Motor neuron (in vitro differentiated cells): Measurements from ENCODE around the gene TBX10. TPM values are rescaled to one million over a fixed set of nuclear protein-coding genes. Genes with fewer than 3 reads are reported as not detected.
"Not testable (repeated sequence)": the region's sequence is repeated elsewhere in the genome, so short reads cannot be mapped to it uniquely, and the experiment has no call there.

Source experiments
- ATAC-seq, 8 experiments: fragments of 200-7000 bp; cut with Tn5 transposase; replicated peaks in 6 of 8; 2 replicates each; pipeline ENCODE4 v1.8.0; 2021; ENCODE audit warnings: mild to moderate bottlenecking in 8 of 8, moderate library complexity in 8 of 8
- H3K27ac ChIP-seq, 2 donors: fragments of 250-450 bp; sonication (Bioruptor Pico); 2 replicates each; pipeline ENCODE4 v1.9.0; 2021; ENCODE audit warnings: antibody characterized with exemption in 2 of 2, mild to moderate bottlenecking in 2 of 2, moderate library complexity in 1 of 2
- H3K4me1 ChIP-seq, 2 donors: fragments of 250-450 bp; sonication (Bioruptor Pico); replicated peaks in 1 of 2; 2 replicates each; pipeline ENCODE4 v1.6.1; 2021; ENCODE audit warnings: antibody characterized with exemption in 2 of 2, mild to moderate bottlenecking in 2 of 2, moderate library complexity in 1 of 2
- H3K4me3 ChIP-seq, 5 donors: fragments of 250-450 bp; sonication (Bioruptor Pico); 2 replicates each; pipeline ENCODE4 v1.9.0; 2021; ENCODE audit warnings: antibody characterized with exemption in 5 of 5, mild to moderate bottlenecking in 5 of 5, moderate library complexity in 4 of 5
- WGBS, 10 experiments: fragments of 450-650 bp; shearing (Covaris generic); methylation state at CpG; one replicate each; pipeline ENCODE4 v1.0.0; 2022; 5-methylcytosine and 5-hydroxymethylcytosine counted together
- in situ Hi-C, 9 experiments: fragments of 400-800 bp; cut with MboI; loops; one replicate each; pipeline ENCODE4 v1.15.0; 2021; ENCODE audit warnings: low sequenced_read_pairs in 9 of 9, low pct_unique_long_range_greater_than_20kb in 2 of 9; ENCODE audit not compliant: unreplicated experiment in 9 of 9
- total RNA-seq, 8 experiments: library from RNA; unstranded; fragments of 300-600 nt; gene quantifications; 2 replicates each; pipeline versions ENCODE4 v1.2.3 to v1.2.4, GENCODE V29; 2022

TBX10 gene
- total RNA-seq, 8 experiments from 2014 or later = 0.22 to 0.71 (median 0.37) TPM; not detected in 3

DNA sequence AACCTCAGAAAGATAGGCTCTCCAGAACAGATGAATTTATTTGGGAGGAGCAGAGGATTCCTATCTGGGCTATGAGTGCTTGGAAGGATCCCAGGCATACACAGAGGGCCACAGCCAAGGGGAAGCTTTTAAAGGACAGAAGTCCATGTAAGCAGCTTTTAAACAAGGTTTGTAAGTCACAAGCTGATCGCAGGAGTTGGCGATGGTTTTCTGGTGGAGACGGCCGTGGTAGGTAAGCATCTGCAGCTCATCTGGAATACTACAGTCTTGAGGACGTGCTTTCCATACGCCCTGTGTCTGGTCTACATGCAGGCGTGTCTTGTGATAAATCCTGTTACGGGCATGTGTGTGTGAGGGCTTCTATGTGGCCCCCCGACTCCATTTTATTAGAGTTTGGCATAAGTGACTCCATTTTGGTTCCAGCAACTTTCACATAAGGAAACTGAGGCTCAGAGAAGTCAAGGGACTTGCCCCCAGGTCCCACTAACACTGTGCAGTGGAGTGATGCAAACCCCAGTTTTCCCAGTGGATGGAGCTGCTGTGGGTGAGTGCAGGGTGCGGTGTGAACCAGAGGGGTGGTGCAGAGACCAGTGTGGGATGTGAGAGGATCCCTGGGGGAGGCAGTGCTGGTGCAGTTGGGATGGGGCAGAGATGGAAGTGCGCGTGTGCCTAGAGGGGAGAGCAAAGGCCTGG lies 22.7 kb upstream of the TBX10 start:
- Histone ChIP-seq H3K4me3 (no peak overlapping the region), H3K27ac (no peak overlapping the region), H3K4me1 (peaks cover 0 to 5% of the 10 kb centered on the region in 2 donors)
- no peak for ATAC-seq
- in situ Hi-C loops = no loop called here
- WGBS, 10 experiments = 17 to 91% (median 83%) methylated on average over 1 to 6 of the region's 12 CpGs; no CpG with 5 or more reads in 3 of the 10 experiments

DNA sequence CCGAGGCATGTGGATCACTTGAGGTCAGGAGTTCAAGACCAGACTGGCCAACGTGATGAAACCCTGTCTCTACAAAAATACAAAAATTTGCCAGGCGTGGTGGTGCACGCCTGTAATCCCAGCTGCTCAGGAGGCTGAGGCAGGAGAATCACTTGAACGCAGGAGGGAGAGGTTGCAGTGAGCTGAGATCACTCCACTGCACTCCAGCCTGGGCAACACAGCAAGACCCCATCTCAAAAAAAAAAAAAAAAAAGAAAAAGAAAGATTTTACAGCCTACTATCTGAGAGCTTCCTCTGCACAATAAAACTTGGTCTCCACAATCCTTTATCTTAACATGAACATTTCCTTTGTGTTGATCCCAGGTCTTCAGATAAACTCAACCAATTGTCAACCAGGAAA lies 21.2 kb upstream of the TBX10 start:
- ATAC-seq, H3K4me3 ChIP-seq, in situ Hi-C loops, H3K27ac ChIP-seq, H3K4me1 ChIP-seq: not testable (repeated sequence)
- 0 to 90% (median 66%) methylated on average over 1 to 5 of the region's 5 CpGs; no CpG with 5 or more reads in 2 of the 10 experiments for WGBS, 10 experiments

DNA sequence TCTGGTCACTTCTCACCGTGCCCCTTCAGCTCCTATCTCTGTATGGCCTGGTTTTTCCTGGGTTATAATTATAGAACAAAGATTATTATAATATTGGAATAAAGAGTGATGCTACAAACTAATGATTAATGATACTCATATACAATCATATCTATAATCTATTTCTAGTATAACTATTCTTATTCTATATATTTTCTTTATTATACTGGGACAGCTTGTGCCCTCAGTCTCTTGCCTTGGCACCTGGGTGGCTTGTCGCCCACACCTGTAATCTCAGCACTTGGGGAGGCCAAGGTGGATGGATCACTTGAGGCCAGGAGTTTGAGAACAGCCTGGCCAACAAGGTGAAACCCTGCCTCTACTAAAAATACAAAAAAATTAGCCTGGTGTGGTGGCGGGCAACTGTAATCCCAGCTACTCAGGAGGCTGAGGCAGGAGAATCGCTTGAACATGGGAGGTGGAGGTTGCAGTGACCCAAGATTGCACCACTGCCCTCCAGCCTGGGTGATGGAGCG lies 20.1 kb upstream of the TBX10 start:
- in situ Hi-C loops, H3K4me3 ChIP-seq, H3K27ac ChIP-seq, H3K4me1 ChIP-seq, ATAC-seq: not testable (repeated sequence)
- 0 to 83% (median 56%) methylated on average over 1 to 4 of the region's 5 CpGs for WGBS, 10 experiments

DNA sequence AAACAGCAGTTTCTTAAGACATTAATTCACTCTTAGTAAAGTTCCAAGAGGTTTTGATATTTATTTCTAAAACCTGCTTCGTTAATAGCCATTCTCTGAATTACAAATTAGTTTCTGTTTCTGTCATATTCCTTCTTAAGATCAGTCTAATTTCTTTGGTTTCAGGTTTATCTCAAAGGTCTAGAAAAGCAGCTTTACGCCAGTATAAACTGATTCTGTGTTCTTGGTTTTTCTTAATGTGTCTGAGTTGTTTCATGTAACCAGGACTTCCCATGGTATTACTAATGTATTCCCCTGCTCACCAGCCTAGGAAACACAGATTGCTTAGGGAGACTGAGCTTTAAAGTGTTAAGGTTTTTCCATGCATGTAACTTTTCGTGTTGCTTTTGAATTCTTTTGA lies 17.7 kb upstream of the TBX10 start:
- ATAC-seq = no peak
- WGBS, 10 experiments = 11 to 81% (median 47%) methylated on average over 2 to 3 of the region's 3 CpGs; no CpG with 5 or more reads in 2 of the 10 experiments
- in situ Hi-C loops = no loop called here

DNA sequence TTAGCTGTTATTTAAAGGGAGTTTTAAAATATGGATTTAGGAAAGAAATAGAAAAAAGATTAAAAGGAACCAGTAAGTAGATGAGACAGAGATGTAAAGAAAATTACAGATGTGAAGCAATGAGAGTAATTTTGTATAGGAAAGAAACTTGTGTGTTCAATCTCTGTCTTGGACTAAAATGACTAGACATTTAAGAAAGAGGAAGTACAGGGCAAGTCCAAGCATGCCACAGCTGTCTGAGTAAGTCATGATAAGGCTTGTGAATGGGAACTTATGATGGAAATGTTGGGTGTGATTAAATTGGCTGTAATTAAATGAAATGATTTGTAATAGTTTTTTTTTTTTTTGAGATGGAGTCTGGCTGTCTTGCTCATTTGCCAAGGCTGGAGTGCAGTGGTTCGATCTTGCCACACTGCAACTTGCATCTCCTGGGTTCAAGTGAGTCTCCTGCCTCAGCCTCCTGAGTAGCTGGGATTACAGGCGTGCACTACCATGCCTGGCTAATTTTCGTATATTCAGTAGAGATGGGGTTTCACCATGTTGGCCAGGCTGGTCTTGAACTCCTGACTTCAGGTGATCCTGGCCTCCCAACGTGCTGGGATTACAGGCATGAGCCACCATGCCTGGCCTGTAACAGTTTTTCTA lies 16.8 kb upstream of the TBX10 start:
- Histone ChIP-seq H3K4me1 (peaks cover 9 to 12% of the 10 kb centered on the region in 2 donors), H3K27ac (no peak overlapping the region), H3K4me3 (no peak overlapping the region)
- 10 to 88% (median 74%) methylated on average over 1 to 3 of the region's 4 CpGs; no CpG with 5 or more reads in 2 of the 10 experiments for WGBS, 10 experiments
- in situ Hi-C loops = no loop called here
- peak in 2 of 8 experiments; percentile 26 to 72 for ATAC-seq

More for the DNA sequence above, 17.7 kb upstream of the TBX10 start:
- Histone ChIP-seq H3K4me3 (no peak overlapping the region), H3K27ac (no peak overlapping the region), H3K4me1 (peaks cover 4 to 10% of the 10 kb centered on the region in 2 donors)

DNA sequence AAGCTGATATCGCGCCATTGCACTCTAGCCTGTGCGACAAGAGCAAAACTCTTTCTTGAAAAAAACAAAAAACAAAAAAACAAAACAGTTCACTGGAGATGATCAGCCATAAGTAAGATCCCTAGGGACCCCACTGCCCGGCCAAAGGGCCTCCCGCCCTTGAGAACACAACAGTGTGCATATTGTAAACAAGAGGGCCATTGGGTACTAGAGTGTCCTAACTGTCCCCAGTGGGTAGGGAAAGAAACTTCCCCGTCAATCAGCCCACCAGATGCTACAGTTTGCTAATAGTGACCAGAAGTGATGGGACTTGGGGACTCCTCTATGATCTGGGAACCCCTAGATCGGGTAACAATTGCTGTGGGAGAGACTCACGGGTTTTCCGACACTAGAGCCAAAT lies 14.7 kb upstream of the TBX10 start:
- Histone ChIP-seq H3K4me3 (no peak overlapping the region), H3K4me1 (peaks cover 13 to 16% of the 10 kb centered on the region in 2 donors), H3K27ac (no peak overlapping the region)
- 20 to 100% (median 75%) methylated on average over 1 to 5 of the region's 9 CpGs; no CpG with 5 or more reads in 3 of the 10 experiments for WGBS, 10 experiments
- in situ Hi-C loops = no loop called here
- ATAC-seq = no peak

DNA sequence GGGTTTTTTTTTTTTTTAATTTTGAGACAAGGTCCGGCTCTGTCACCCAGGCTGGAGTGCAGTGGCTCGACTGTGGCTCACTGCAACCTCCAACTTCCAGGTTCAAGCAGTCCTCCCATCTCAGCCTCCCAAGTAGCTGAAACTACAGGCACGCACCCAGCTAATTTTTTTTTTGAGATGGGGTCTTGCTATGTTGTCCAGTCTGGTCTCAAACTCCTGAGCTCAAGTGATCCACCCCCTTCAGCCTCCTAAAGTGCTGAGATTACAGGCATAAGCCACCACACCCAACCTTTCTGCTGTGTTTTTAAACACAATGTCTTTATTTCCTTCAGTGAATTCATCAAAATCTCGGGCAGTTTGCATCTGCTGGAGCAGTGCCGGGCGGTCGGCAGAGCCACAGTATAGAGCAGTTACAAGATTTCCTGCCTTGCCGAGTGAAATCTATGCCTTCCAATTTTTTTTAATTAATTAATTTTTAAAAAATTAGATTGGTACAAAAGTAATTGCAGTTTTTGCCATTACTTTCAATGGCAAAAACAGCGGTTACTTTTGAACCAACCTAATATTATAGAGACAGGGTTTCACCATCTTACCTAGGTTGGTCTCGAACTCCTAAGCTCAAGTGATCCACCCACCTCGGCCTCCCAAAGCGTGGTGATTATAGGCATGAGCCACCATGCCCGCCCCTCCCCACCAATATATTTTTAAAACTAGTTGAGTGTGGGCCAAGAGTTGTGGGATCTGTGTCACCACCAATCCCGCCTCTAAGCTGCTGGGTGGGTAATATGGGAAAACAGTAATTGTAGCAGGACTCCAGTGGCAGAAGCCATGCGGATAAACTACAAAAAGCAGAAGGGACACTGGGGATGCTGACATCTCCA lies 13.6 kb upstream of the TBX10 start:
- 61 to 99% (median 83%) methylated on average over 3 to 11 of the region's 15 CpGs for WGBS, 10 experiments

DNA sequence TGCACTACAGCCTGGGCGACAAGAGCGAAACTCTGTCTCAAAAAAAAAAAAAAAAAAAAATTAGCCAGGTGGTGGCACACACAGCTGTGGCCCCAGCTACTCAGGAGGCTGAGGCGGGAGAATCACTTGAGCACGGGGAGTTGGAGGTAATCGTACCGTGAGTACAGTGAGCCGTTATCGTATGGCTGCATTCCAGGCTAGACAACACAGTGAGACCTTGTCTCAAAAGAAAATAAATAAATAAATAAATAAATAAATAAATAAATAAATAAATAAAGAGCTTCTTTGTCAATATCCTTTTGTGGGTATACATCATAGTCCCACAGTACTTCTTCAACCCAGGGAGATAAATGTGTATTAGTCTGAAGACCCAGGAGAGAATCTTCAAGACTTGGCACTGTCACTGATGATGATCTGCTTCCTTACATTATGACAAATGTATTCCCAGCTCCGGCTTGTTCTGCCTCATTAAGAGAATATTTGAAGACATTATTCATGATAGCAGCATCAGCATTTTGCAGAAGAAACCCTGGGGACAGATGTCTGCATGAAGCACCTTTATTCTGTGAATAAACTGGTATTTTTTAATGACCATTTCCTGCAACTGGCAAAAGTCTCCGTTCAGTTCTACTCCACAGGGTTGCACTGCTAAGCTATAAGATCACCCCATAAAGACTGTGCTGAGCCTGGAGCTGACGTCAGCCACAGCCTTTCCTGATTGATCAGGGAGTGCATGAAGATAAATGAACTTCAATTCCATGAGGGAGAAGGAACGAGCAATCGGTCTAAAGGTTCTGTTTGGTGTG lies 12.6 kb upstream of the TBX10 start:
- WGBS, 10 experiments = 7 to 88% (median 44%) methylated on average over 1 to 11 of the region's 13 CpGs
- Histone ChIP-seq H3K27ac (peak overlapping the region in 1 of 2 donors; percentile 3), H3K4me1 (peaks cover 12 to 13% of the 10 kb centered on the region in 2 donors), H3K4me3 (no peak overlapping the region)
- in situ Hi-C loops = no loop called here
- peak in 7 of 8 experiments; percentile 52 to 93 (median 91) for ATAC-seq

More for the DNA sequence above, 13.6 kb upstream of the TBX10 start:
- ATAC-seq = no peak
- Histone ChIP-seq H3K4me1 (peaks cover 12 to 13% of the 10 kb centered on the region in 2 donors), H3K4me3 (no peak overlapping the region), H3K27ac (peak overlapping the region in 1 of 2 donors; percentile 3)
- in situ Hi-C loops = no loop called here

DNA sequence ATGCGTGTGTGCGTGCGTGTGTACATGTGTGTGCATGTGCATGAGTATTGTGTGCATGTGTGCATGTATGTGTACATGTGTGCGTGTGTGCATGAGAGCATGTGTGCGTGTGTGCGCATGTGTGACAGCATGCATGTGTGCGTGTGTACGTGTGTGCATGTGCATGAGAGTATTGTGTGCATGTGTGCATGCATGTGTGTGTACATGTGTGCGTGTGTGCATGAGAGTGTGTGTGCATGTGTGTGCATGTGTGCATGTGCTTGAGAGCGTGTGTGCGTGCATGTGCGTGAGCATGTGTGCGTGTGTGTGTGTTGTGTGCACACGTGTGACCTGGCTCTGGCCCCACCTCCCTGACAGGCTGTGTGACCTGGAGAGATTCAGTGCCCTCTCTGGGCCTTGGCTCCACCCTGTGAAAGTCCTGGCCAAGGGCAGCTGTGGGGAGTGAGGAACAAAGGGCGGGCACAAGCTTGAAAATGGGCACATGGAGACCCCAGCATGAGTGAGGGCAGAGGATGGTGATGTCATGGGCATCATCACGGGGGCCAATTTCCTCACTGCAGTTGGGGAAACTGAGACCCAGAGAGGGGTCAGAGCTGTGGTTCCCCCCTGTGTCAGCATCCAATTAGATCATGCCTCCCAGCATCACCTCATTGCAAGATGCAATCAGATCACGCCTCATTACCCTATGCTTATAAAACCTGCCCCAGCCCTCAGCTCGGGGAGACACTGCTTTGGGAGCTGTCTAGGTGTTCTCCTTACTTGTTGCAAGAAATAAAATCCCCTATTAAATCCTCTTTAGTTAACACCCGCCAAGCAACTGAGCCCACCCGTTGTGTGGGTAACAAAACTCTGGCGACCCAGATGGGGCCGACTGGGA lies 10.3 kb upstream of the TBX10 start:
- Histone ChIP-seq H3K4me1 (peaks cover 12 to 13% of the 10 kb centered on the region in 2 donors), H3K27ac (no peak overlapping the region), H3K4me3 (no peak overlapping the region)
- 0 to 98% (median 65%) methylated on average over 1 to 9 of the region's 22 CpGs; no CpG with 5 or more reads in 2 of the 10 experiments for WGBS, 10 experiments
- ATAC-seq = peak in 2 of 8 experiments; percentile 16 to 24
- in situ Hi-C loops = loop anchor here in 1 of 9 experiments (25.0 kb wide), 1 partner anchor 137 kb away; no protein-coding TSS in a partner anchor

DNA sequence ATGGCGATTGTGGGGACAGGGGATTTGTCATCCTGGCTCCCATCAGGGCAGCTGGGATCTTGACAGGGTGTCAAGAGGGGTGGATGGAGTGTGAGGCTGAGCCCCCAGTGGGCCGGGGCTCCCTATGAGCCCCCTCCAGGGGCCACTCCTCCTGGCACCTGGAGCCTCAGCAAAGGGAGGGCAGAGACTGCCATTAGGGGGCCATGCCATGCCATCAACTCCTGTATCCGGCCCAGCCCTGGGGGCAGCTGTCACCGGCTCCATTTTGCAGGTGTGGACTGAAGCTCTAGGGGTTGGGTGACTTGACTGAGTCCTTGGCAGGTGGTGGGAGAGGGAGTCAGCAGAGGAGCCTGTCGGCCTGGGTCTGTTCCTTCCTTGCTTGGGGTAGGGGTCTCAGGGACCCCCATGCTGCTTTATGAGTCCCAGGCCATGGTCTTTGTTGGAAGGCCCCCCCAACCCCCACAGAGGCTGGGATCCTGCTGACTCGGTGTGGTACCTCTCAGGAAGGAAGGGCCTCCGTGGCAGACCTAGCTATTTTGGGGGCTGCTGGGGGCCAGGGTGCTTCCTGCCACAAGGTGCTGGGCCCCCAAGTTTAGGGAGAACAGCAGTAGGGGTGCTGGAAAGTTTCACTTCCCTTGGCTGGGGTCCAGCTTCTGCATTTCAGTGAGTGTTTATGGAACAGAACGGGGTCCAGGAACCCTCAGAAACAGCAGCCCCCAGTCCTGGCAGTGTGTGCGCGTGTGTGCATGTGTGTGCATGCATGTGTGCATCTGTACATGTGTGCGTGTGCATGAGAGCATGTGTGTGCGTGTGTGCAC lies 9.4 kb upstream of the TBX10 start:
- no peak for ATAC-seq
- Histone ChIP-seq H3K4me3 (no peak overlapping the region), H3K27ac (no peak overlapping the region), H3K4me1 (peaks cover 12 to 13% of the 10 kb centered on the region in 2 donors)
- in situ Hi-C loops = loop anchor here in 1 of 9 experiments (25.0 kb wide), 1 partner anchor 138 kb away; no protein-coding TSS in a partner anchor
- WGBS, 10 experiments = 33 to 100% (median 78%) methylated on average over 1 to 5 of the region's 12 CpGs; no CpG with 5 or more reads in 4 of the 10 experiments
